A549 (cell line): ENCODE measurements around the gene NAXD. TPM values are rescaled to one million over a fixed set of nuclear protein-coding genes. Genes with fewer than 3 reads are reported as not detected.

ENCODE experiments used
- ATAC-seq, 2 experiments: fragments of 200-7000 bp in 1 of 2; fragments of >200 bp in 1 of 2; cut with Nextera tagmentation in 1 of 2; cut with Tn5 transposase in 1 of 2; 3 replicates each; pipeline versions ENCODE4 v1.8.0 to v1.9.1; 2018 to 2020; ENCODE audit warnings: mild to moderate bottlenecking in 1 of 2, moderate library complexity in 1 of 2
- CTCF ChIA-PET: fragments of 300-600 bp; sonication (Branson Sonifier 250); formaldehyde crosslinking; extraction: SDS; loops from one replicate; lab custom pipeline; 2021; ENCODE audit warnings: antibody characterized with exemption, inconsistent platforms; lab: Yijun Ruan, JAX
- POLR2A ChIA-PET: fragments of 350-600 bp; formaldehyde crosslinking; extraction: SDS; loops from one replicate; lab custom pipeline; 2021; ENCODE audit warnings: antibody characterized with exemption, inconsistent platforms; lab: Yijun Ruan, JAX
- DNase-seq, 2 experiments: peaks; one replicate each; pipeline versions ENCODE4 v3.0.0 to v3.0.0-alpha.2; 2011 to 2016; ENCODE audit warnings: low read depth in 1 of 2, low spot score in 1 of 2
- FAIRE-seq: peaks from 2 replicates; lab custom pipeline; 2011; peaks lifted over from hg19 to GRCh38; lab: Jason Lieb, UNC
- H3K27ac ChIP-seq, 2 experiments: fragments of >200 bp; sonication (Bioruptor Twin); formaldehyde crosslinking; 3 replicates each; pipeline ENCODE4 v1.5.1; 2016 to 2017
- H3K4me1 ChIP-seq: fragments of >200 bp; sonication (Bioruptor Twin); formaldehyde crosslinking; 3 replicates; pipeline ENCODE4 v1.6.1; 2016
- H3K4me2 ChIP-seq: fragments of >200 bp; sonication (Bioruptor Twin); formaldehyde crosslinking; 3 replicates; pipeline ENCODE4 v1.6.1; 2016
- H3K4me3 ChIP-seq: fragments of >200 bp; sonication (Bioruptor Twin); formaldehyde crosslinking; 3 replicates; pipeline ENCODE4 v1.5.1; 2016
- H3K9me3 ChIP-seq: fragments of >200 bp; sonication (Bioruptor Twin); formaldehyde crosslinking; 3 replicates; pipeline ENCODE4 v1.6.1; 2016
- BCL3 ChIP-seq: fragments of >200 bp; sonication (Bioruptor Twin); formaldehyde crosslinking; IDR thresholded peaks from 3 replicates; pipeline ENCODE4 v1.6.1; 2016
- CHD2 ChIP-seq: fragments of 150-350 bp; IDR thresholded peaks from 2 replicates; pipeline ENCODE4 v1.6.1; 2014; ENCODE audit warnings: low read length; ENCODE audit not compliant: partially characterized antibody
- EHF ChIP-seq: fragments of 250-450 bp; sonication (Bioruptor Pico); IDR thresholded peaks from 2 replicates; pipeline ENCODE4 v1.5.0; 2020; ENCODE audit warnings: mild to moderate bottlenecking
- ELK1 ChIP-seq: fragments of 150-350 bp; IDR thresholded peaks from 2 replicates; pipeline ENCODE4 v1.6.1; 2014; ENCODE audit warnings: low read depth, mild to moderate bottlenecking, low read length
- EP300 ChIP-seq, 2 experiments: fragments of >200 bp; sonication (Bioruptor Twin); formaldehyde crosslinking; IDR thresholded peaks; 2 replicates in 1 of 2; 3 replicates in 1 of 2; pipeline ENCODE4 v1.6.1; 2016 to 2017
- FOSB ChIP-seq: fragments of 250-450 bp; sonication (Bioruptor Pico); IDR thresholded peaks from 2 replicates; pipeline ENCODE4 v1.5.0; 2020; ENCODE audit warnings: mild to moderate bottlenecking, moderate library complexity
- GATA3 ChIP-seq: IDR thresholded peaks from 2 replicates; pipeline ENCODE4 v1.6.1; 2012; ENCODE audit warnings: borderline replicate concordance
- HDAC2 ChIP-seq: fragments of 200-600 bp; sonication (generic); IDR thresholded peaks from 2 replicates; pipeline ENCODE4 v1.6.1; 2016
- HOXA7 ChIP-seq: fragments of 250-450 bp; sonication (Bioruptor Pico); IDR thresholded peaks from 2 replicates; pipeline ENCODE4 v1.5.0; 2020; ENCODE audit warnings: mild to moderate bottlenecking, moderate library complexity
- HOXB5 ChIP-seq: fragments of 250-450 bp; sonication (Bioruptor Pico); IDR thresholded peaks from 2 replicates; pipeline ENCODE4 v1.5.0; 2020; ENCODE audit warnings: mild to moderate bottlenecking, moderate library complexity
- MYC ChIP-seq: IDR thresholded peaks from 2 replicates; pipeline ENCODE4 v1.6.1; 2012; ENCODE audit warnings: mild to moderate bottlenecking, inconsistent platforms, low read length, improper control_type of control experiment, borderline replicate concordance
- NR3C1 ChIP-seq: fragments of >200 bp; sonication (Bioruptor Twin); formaldehyde crosslinking; IDR thresholded peaks from 3 replicates; pipeline ENCODE4 v1.6.1; 2017
- PHF8 ChIP-seq: fragments of 200-600 bp; sonication (generic); IDR thresholded peaks from 2 replicates; pipeline ENCODE4 v1.6.1; 2016; ENCODE audit warnings: low read depth, mild to moderate bottlenecking, antibody characterized with exemption, moderate library complexity, borderline replicate concordance
- POLR2A ChIP-seq: IDR thresholded peaks from 2 replicates; pipeline ENCODE4 v1.6.1; 2012; ENCODE audit warnings: mild to moderate bottlenecking, low read length
- RAD21 ChIP-seq, 2 experiments: fragments of >200 bp in 1 of 2; sonication (Bioruptor Twin) in 1 of 2; formaldehyde crosslinking in 1 of 2; IDR thresholded peaks in 1 of 2; conservative IDR thresholded peaks in 1 of 2; 2 replicates in 1 of 2; 3 replicates in 1 of 2; pipeline ENCODE4 v1.6.1; 2012 to 2018; ENCODE audit warnings: inconsistent platforms in 1 of 2
- RCOR1 ChIP-seq: fragments of 150-350 bp; IDR thresholded peaks from 2 replicates; pipeline ENCODE4 v1.6.1; 2014; ENCODE audit warnings: antibody characterized with exemption, low read length, low read depth
- RFX5 ChIP-seq: fragments of 450-650 bp; IDR thresholded peaks from 2 replicates; pipeline ENCODE4 v1.7.1; 2014; ENCODE audit warnings: antibody characterized with exemption, mild to moderate bottlenecking, moderate library complexity
- SMC3 ChIP-seq: fragments of >200 bp; sonication (Bioruptor Twin); formaldehyde crosslinking; IDR thresholded peaks from 3 replicates; pipeline ENCODE4 v1.6.1; 2018; ENCODE audit warnings: inconsistent platforms
- USF2 ChIP-seq: fragments of 450-650 bp; IDR thresholded peaks from 2 replicates; pipeline ENCODE4 v1.6.1; 2014; ENCODE audit warnings: antibody characterized with exemption
- ZC3H11A ChIP-seq: fragments of 450-650 bp; IDR thresholded peaks from 2 replicates; pipeline ENCODE4 v1.6.1; 2014; ENCODE audit warnings: antibody characterized with exemption, mild to moderate bottlenecking
- ZNF302 ChIP-seq: fragments of 250-450 bp; sonication (Bioruptor Pico); IDR thresholded peaks from 2 replicates; pipeline ENCODE4 v1.9.0; 2021; ENCODE audit warnings: inconsistent platforms, mild to moderate bottlenecking, moderate library complexity
- WGBS: methylation state at CpG from one replicate; pipeline ENCODE4 v1.1.6; 2017; ENCODE audit errors: missing lambda C conversion rate; 5-methylcytosine and 5-hydroxymethylcytosine counted together
- polyA plus RNA-seq, 4 experiments: library from polyadenylated mRNA; depleted of rRNA in 3 of 4; stranded (reverse); fragments of >200 nt; fragmentation: RNase III in 1 of 4; extraction: RNeasy Plus Mini Kit Qiagen cat#74134 plus additional on column Dnase treatment in 1 of 4; gene quantifications; 2 replicates in 3 of 4; 3 replicates in 1 of 4; pipeline ENCODE4 v1.2.3, GENCODE V29; 2011 to 2017

NAXD gene
- polyA plus RNA-seq, 2 of the 4 experiments (the other 2 are of a cell fraction), result 14.2 to 19.0 TPM

GRCh38 chr13:110652231-110652730 lies 36.9 kb downstream of the NAXD start:
- DNase-seq (no peak), FAIRE-seq (no peak), ATAC-seq (no peak)
- WGBS, result 96% methylated on average over 10 of the region's 10 CpGs
- Histone ChIP-seq H3K27ac (no peak overlapping the region), H3K4me1 (no peaks in the 10 kb centered on the region), H3K9me3 (no peaks in the 10 kb centered on the region), H3K4me3 (no peak overlapping the region), H3K4me2 (no peak overlapping the region)
- CTCF ChIA-PET, result no interaction called here
- TF ChIP-seq RFX5 (no peak), ELK1 (no peak), USF2 (no peak), SMC3 (no peak), HOXB5 (no peak), EHF (CRISPR knock-in tag) (no peak)
- POLR2A ChIA-PET, result no interaction called here

- CTCF ChIA-PET, result no interaction called here
- POLR2A ChIA-PET, result no interaction called here
- H3K4me1 ChIP-seq, result no peaks in the 10 kb centered on the region
- no peak overlapping the region for H3K27ac ChIP-seq
- WGBS, result 86% methylated on average over 10 of the region's 10 CpGs
- DNase-seq (no peak), ATAC-seq (no peak), FAIRE-seq (no peak)
- no peak overlapping the region for H3K4me2 ChIP-seq
- H3K9me3 ChIP-seq, result no peaks in the 10 kb centered on the region
- no peak overlapping the region for H3K4me3 ChIP-seq
- no peak for TF ChIP-seq ZC3H11A
- no peak for TF ChIP-seq MYC
- no peak for TF ChIP-seq ELK1
- TF ChIP-seq RCOR1, result no peak
- TF ChIP-seq CHD2, result no peak
- no peak for TF ChIP-seq RFX5
- no peak for TF ChIP-seq NR3C1
- no peak for TF ChIP-seq EP300 (IDR thresholded peaks at IDR 0.05)
- TF ChIP-seq BCL3, result no peak
- TF ChIP-seq HOXB5, result no peak
- TF ChIP-seq RAD21 (conservative IDR thresholded peaks at IDR 0.05 in 1 of 2, IDR thresholded peaks at IDR 0.05 in 1 of 2), result no peak
- TF ChIP-seq HDAC2, result no peak
- no peak for TF ChIP-seq GATA3
- TF ChIP-seq ZNF302 (CRISPR knock-in tag), result no peak
- no peak for TF ChIP-seq POLR2A
Measured at GRCh38 chr13:110652764-110653163, 37.4 kb downstream of the NAXD start.

GRCh38 chr13:110653271-110653670 lies 37.9 kb downstream of the NAXD start:
- Histone ChIP-seq H3K4me2 (no peak overlapping the region), H3K9me3 (no peaks in the 10 kb centered on the region), H3K4me3 (no peak overlapping the region), H3K27ac (no peak overlapping the region), H3K4me1 (no peaks in the 10 kb centered on the region)
- no peak for TF ChIP-seq PHF8
- TF ChIP-seq NR3C1, result no peak
- TF ChIP-seq FOSB (CRISPR knock-in tag), result no peak
- TF ChIP-seq HOXA7 (CRISPR knock-in tag), result no peak
- DNase-seq (no peak), FAIRE-seq (no peak), ATAC-seq (no peak)
- CTCF ChIA-PET, result no interaction called here
- POLR2A ChIA-PET, result interaction anchor here (0.8 kb wide), 1 partner anchor 62 kb away, joined by 4 read pairs; no protein-coding TSS in a partner anchor
- 89% methylated on average over 14 of the region's 14 CpGs for WGBS
